Astrocyte (in vitro differentiated cells and primary cell): Measurements from ENCODE around the gene WNT9A.
"Not testable (repeated sequence)": the region's sequence is repeated elsewhere in the genome, so short reads cannot be mapped to it uniquely, and the experiment has no call there.

Experiments used
- EZH2 ChIP-seq: IDR thresholded peaks from 2 replicates; pipeline ENCODE4 v1.6.1; 2012; ENCODE audit warnings: mild to moderate bottlenecking, low read length, inconsistent platforms; ENCODE audit not compliant: insufficient read depth
- TF ChIP-seq, protein P1 (sequence below): IDR thresholded peaks from 2 replicates; pipeline ENCODE4 v1.5.1; 2011; ENCODE audit warnings: low read depth, mild to moderate bottlenecking, inconsistent platforms, low read length, moderate library complexity; ENCODE audit not compliant: insufficient read depth

DNA sequence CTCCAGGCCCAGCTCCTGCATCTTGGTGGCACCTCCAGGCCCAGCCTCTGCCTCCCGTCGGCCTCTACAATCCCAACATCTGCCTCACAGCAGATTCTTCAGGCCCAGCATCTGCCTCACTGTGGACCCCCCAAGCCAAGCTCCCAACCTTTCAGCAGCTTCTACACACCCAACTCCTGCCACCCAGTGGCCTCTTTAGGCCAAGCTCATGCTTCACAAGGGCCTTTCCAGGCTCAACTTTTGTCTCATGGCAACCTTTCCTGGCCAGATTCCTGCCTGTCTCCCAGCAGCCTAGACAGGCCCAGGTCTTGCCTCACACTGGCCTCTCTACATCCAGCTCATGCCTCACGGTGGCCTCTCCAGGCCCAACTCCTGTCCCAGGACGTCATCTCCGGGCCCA is 20.1 kb upstream of the WNT9A start:
- TF ChIP-seq, protein P1, sequence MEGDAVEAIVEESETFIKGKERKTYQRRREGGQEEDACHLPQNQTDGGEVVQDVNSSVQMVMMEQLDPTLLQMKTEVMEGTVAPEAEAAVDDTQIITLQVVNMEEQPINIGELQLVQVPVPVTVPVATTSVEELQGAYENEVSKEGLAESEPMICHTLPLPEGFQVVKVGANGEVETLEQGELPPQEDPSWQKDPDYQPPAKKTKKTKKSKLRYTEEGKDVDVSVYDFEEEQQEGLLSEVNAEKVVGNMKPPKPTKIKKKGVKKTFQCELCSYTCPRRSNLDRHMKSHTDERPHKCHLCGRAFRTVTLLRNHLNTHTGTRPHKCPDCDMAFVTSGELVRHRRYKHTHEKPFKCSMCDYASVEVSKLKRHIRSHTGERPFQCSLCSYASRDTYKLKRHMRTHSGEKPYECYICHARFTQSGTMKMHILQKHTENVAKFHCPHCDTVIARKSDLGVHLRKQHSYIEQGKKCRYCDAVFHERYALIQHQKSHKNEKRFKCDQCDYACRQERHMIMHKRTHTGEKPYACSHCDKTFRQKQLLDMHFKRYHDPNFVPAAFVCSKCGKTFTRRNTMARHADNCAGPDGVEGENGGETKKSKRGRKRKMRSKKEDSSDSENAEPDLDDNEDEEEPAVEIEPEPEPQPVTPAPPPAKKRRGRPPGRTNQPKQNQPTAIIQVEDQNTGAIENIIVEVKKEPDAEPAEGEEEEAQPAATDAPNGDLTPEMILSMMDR, result not testable (repeated sequence)
- not testable (repeated sequence) for TF ChIP-seq EZH2
